ENCODE results near the gene FAM162A.
"Not testable (repeated sequence)": the region's sequence is repeated elsewhere in the genome, so short reads cannot be mapped to it uniquely, and the experiment has no call there.

FAM162A gene

GRCh38 chr3:122383771-122384697 is at the start of gene FAM162A:
FAM162A (plus strand) TSS chr3:122384182; CDS start chr3:122384266, 84 bp downstream.
- DNase-seq = peak; percentile 75

GRCh38 chr3:122342803-122343202 is 41.2 kb upstream of the FAM162A start:
- no peak for DNase-seq

- no peak for DNase-seq
Observed at GRCh38 chr3:122343654-122344053, 40.3 kb upstream of the FAM162A start.

- no peak for DNase-seq
Observed at GRCh38 chr3:122349171-122349570, 34.8 kb upstream of the FAM162A start.

- no peak for DNase-seq
Observed at GRCh38 chr3:122350814-122351418, 33.1 kb upstream of the FAM162A start.

GRCh38 chr3:122351612-122352011 is 32.4 kb upstream of the FAM162A start:
- no peak for DNase-seq

- no peak for DNase-seq
Observed at GRCh38 chr3:122353215-122353614, 30.8 kb upstream of the FAM162A start.

- no peak for DNase-seq
Observed at GRCh38 chr3:122353893-122354401, 30.0 kb upstream of the FAM162A start.

GRCh38 chr3:122355612-122356011 is 28.4 kb upstream of the FAM162A start:
- DNase-seq = no peak

- no peak for DNase-seq
Observed at GRCh38 chr3:122356402-122356801, 27.6 kb upstream of the FAM162A start.

- no peak for DNase-seq
Observed at GRCh38 chr3:122357828-122358702, 25.9 kb upstream of the FAM162A start.

GRCh38 chr3:122358703-122359032 is 25.3 kb upstream of the FAM162A start:
- no peak for DNase-seq

- DNase-seq = no peak
Observed at GRCh38 chr3:122362026-122362425, 22.0 kb upstream of the FAM162A start.

- DNase-seq = no peak
Observed at GRCh38 chr3:122364490-122364889, 19.5 kb upstream of the FAM162A start.

GRCh38 chr3:122365073-122365472 is 18.9 kb upstream of the FAM162A start:
- DNase-seq = no peak

- not testable (repeated sequence) for DNase-seq
Observed at GRCh38 chr3:122365582-122366378, 18.2 kb upstream of the FAM162A start.

- no peak for DNase-seq
Observed at GRCh38 chr3:122366379-122366749, 17.6 kb upstream of the FAM162A start.

- no peak for DNase-seq
Observed at GRCh38 chr3:122374034-122374433, 9.9 kb upstream of the FAM162A start.

- DNase-seq = no peak
Observed at GRCh38 chr3:122377975-122378374, 6.0 kb upstream of the FAM162A start.

- DNase-seq = peak; percentile 22
Observed at GRCh38 chr3:122382888-122383666, 905 bp upstream of the FAM162A start, which contains the start of gene MIX23. MIX23 (minus strand) TSS chr3:122383231; CDS start chr3:122383224, 7 bp downstream.

GRCh38 chr3:122387709-122388108 is 3.7 kb downstream of the FAM162A start:
- DNase-seq = no peak

All from cortex of kidney (tissue), 1 donor.